T-helper 2 cell treated with Interferon-gamma antibody and Interleukin-4, amounts not matched to agents 5 μg/mL and 100 μg/mL, for 36 hours (primary cell): ENCODE measurements around the gene PPARA.

Source experiments
- DNase-seq: peaks from one replicate; pipeline ENCODE4 v3.0.0; 2021; ENCODE audit warnings: low spot score
- H3K27ac Mint-ChIP-seq: one replicate; pipeline ENCODE4 v1.8.0; 2021; ENCODE audit warnings: mild to moderate bottlenecking, mixed read lengths
- H3K27me3 Mint-ChIP-seq: one replicate; pipeline ENCODE4 v1.8.0; 2021; ENCODE audit warnings: low read depth, mixed read lengths
- H3K36me3 Mint-ChIP-seq: one replicate; pipeline ENCODE4 v1.8.0; 2021; ENCODE audit warnings: low read depth, mixed read lengths
- H3K4me1 Mint-ChIP-seq: one replicate; pipeline ENCODE4 v1.8.0; 2021; ENCODE audit warnings: low read depth, mixed read lengths
- H3K4me3 Mint-ChIP-seq: one replicate; pipeline ENCODE4 v1.8.0; 2022; ENCODE audit warnings: mild to moderate bottlenecking, moderate library complexity, mixed read lengths
- H3K9me3 Mint-ChIP-seq: one replicate; pipeline ENCODE4 v1.8.0; 2021; ENCODE audit warnings: mixed read lengths

The PPARA gene

DNA sequence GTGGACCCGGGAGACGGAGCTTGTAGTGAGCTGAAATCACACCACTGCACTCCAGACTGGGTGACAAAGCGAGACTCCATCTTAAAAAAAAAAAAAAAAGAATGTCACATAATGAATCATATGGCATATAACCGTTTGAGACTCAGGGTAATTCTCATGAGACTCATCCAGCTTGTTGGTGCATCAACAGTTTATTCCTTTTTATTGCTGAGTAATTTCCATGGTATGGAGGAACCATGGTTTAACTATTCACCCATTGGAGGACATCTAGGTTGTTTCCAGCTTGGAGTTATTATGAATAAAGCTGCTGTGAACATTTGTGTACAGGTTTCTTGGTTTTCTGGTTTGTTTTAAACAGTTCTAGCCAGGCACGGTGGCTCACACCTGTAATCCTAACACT lies 25.3 kb downstream of the PPARA start:
- DNase-seq, result no peak
- no peak overlapping the region for H3K27ac Mint-ChIP-seq
- H3K27me3 Mint-ChIP-seq, result no peaks in the 10 kb centered on the region
- peaks cover 22% of the 10 kb centered on the region for H3K9me3 Mint-ChIP-seq
- H3K4me3 Mint-ChIP-seq, result no peak overlapping the region
- peaks cover 23% of the 10 kb centered on the region for H3K36me3 Mint-ChIP-seq
- peaks cover 6% of the 10 kb centered on the region for H3K4me1 Mint-ChIP-seq

- DNase-seq, result no peak
- peaks cover 31% of the 10 kb centered on the region for H3K9me3 Mint-ChIP-seq
- no peaks in the 10 kb centered on the region for H3K27me3 Mint-ChIP-seq
- peaks cover 32% of the 10 kb centered on the region for H3K36me3 Mint-ChIP-seq
- peaks cover 3% of the 10 kb centered on the region for H3K4me1 Mint-ChIP-seq
- no peak overlapping the region for H3K27ac Mint-ChIP-seq
- H3K4me3 Mint-ChIP-seq, result no peak overlapping the region
Measured at GRCh38 chr22:46176508-46177003, 26.2 kb downstream of the PPARA start.

GRCh38 chr22:46178755-46179505 lies 28.6 kb downstream of the PPARA start:
- peaks cover 39% of the 10 kb centered on the region for H3K36me3 Mint-ChIP-seq
- no peaks in the 10 kb centered on the region for H3K4me1 Mint-ChIP-seq
- H3K4me3 Mint-ChIP-seq, result no peak overlapping the region
- no peaks in the 10 kb centered on the region for H3K27me3 Mint-ChIP-seq
- peaks cover 34% of the 10 kb centered on the region for H3K9me3 Mint-ChIP-seq
- H3K27ac Mint-ChIP-seq, result no peak overlapping the region
- DNase-seq, result no peak

GRCh38 chr22:46179748-46180147 lies 29.4 kb downstream of the PPARA start:
- peaks cover 39% of the 10 kb centered on the region for H3K36me3 Mint-ChIP-seq
- no peak overlapping the region for H3K4me3 Mint-ChIP-seq
- peaks cover 34% of the 10 kb centered on the region for H3K9me3 Mint-ChIP-seq
- no peak overlapping the region for H3K27ac Mint-ChIP-seq
- no peak for DNase-seq
- H3K27me3 Mint-ChIP-seq, result no peaks in the 10 kb centered on the region
- no peaks in the 10 kb centered on the region for H3K4me1 Mint-ChIP-seq

GRCh38 chr22:46180370-46181137 lies 30.2 kb downstream of the PPARA start:
- H3K4me1 Mint-ChIP-seq, result no peaks in the 10 kb centered on the region
- H3K27ac Mint-ChIP-seq, result no peak overlapping the region
- H3K36me3 Mint-ChIP-seq, result peaks cover 43% of the 10 kb centered on the region
- H3K27me3 Mint-ChIP-seq, result no peaks in the 10 kb centered on the region
- H3K9me3 Mint-ChIP-seq, result peaks cover 34% of the 10 kb centered on the region
- H3K4me3 Mint-ChIP-seq, result no peak overlapping the region
- DNase-seq, result no peak

GRCh38 chr22:46183733-46184132 lies 33.4 kb downstream of the PPARA start:
- H3K36me3 Mint-ChIP-seq, result peaks cover 31% of the 10 kb centered on the region
- H3K27me3 Mint-ChIP-seq, result no peaks in the 10 kb centered on the region
- H3K4me1 Mint-ChIP-seq, result no peaks in the 10 kb centered on the region
- no peak for DNase-seq
- H3K4me3 Mint-ChIP-seq, result no peak overlapping the region
- no peak overlapping the region for H3K27ac Mint-ChIP-seq
- H3K9me3 Mint-ChIP-seq, result peaks cover 28% of the 10 kb centered on the region

GRCh38 chr22:46185283-46185682 lies 35.0 kb downstream of the PPARA start:
- Mint-ChIP-seq H3K27me3 (no peaks in the 10 kb centered on the region), H3K9me3 (peaks cover 16% of the 10 kb centered on the region), H3K27ac (no peak overlapping the region), H3K4me1 (no peaks in the 10 kb centered on the region), H3K4me3 (no peak overlapping the region), H3K36me3 (peaks cover 23% of the 10 kb centered on the region)
- DNase-seq, result no peak

GRCh38 chr22:46187862-46188261 lies 37.5 kb downstream of the PPARA start:
- Mint-ChIP-seq H3K36me3 (peaks cover 7% of the 10 kb centered on the region), H3K4me3 (no peak overlapping the region), H3K27me3 (no peaks in the 10 kb centered on the region), H3K27ac (no peak overlapping the region), H3K9me3 (no peaks in the 10 kb centered on the region), H3K4me1 (no peaks in the 10 kb centered on the region)
- DNase-seq, result no peak

GRCh38 chr22:46192210-46192993 lies 42.1 kb downstream of the PPARA start:
- H3K9me3 Mint-ChIP-seq, result no peaks in the 10 kb centered on the region
- no peak overlapping the region for H3K27ac Mint-ChIP-seq
- no peaks in the 10 kb centered on the region for H3K27me3 Mint-ChIP-seq
- no peaks in the 10 kb centered on the region for H3K4me1 Mint-ChIP-seq
- H3K4me3 Mint-ChIP-seq, result no peak overlapping the region
- no peaks in the 10 kb centered on the region for H3K36me3 Mint-ChIP-seq
- DNase-seq, result no peak

DNA sequence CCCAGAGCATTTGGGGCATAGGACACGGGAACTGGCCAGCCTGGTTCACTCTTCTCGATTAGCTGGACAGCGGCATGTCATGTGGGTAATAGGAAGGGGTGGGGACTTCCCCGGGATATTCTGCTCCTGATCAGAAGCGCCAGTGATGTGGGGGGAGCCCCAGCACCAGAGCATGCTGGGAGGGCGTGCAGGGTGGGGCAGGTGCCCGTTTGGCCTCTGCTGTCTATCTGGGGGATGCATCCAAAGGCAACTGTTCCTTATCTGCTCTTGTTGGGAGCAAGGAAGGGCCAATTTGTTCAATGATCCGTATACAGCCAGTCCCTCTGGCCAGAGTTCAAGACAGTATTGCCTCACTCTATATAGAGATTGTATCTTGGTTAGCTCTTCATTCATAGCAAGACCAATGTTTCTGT lies 43.6 kb downstream of the PPARA start:
- no peak for DNase-seq
- no peaks in the 10 kb centered on the region for H3K4me1 Mint-ChIP-seq
- no peaks in the 10 kb centered on the region for H3K9me3 Mint-ChIP-seq
- H3K36me3 Mint-ChIP-seq, result peaks cover under 1% of the 10 kb centered on the region
- no peak overlapping the region for H3K27ac Mint-ChIP-seq
- no peak overlapping the region for H3K4me3 Mint-ChIP-seq
- H3K27me3 Mint-ChIP-seq, result no peaks in the 10 kb centered on the region

DNA sequence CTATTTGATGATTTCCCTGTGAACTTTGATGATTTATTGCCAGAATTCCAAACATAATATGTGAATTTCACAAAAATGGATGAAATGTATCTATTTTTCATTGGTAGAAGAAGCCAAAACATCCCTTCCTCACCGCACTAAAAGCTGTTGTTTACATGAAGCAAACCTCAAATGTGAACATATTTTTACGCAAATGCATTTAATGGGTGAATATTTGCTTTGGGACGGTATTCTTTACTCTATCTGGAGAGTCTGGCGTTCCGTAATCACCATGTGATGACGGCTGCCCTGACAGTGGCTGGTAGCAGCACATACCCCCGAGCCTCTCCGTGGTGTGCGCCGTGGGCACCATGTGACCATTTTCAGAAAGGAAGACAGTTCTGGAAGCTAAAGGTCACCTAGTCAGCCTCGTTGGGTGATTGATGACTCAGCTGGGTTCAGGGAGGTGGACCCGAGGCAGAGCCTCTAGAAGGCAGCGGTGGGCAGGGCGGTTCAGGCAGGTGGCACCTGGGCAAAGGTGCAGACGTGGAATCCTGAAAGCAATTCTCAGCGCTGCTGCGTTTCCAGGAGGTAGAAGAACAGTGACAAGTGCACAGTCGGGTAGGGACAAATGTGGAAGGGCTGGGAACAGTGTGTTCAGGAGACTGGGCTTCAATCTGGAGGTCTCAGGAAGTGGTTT lies 45.3 kb downstream of the PPARA start:
- Mint-ChIP-seq H3K27ac (no peak overlapping the region), H3K9me3 (no peaks in the 10 kb centered on the region), H3K36me3 (peaks cover 2% of the 10 kb centered on the region), H3K27me3 (no peaks in the 10 kb centered on the region), H3K4me3 (no peak overlapping the region), H3K4me1 (no peaks in the 10 kb centered on the region)
- no peak for DNase-seq

GRCh38 chr22:46196278-46196677 lies 46.0 kb downstream of the PPARA start:
- no peak for DNase-seq
- Mint-ChIP-seq H3K36me3 (peaks cover 2% of the 10 kb centered on the region), H3K4me3 (no peak overlapping the region), H3K4me1 (no peaks in the 10 kb centered on the region), H3K27ac (no peak overlapping the region), H3K27me3 (no peaks in the 10 kb centered on the region), H3K9me3 (no peaks in the 10 kb centered on the region)

DNA sequence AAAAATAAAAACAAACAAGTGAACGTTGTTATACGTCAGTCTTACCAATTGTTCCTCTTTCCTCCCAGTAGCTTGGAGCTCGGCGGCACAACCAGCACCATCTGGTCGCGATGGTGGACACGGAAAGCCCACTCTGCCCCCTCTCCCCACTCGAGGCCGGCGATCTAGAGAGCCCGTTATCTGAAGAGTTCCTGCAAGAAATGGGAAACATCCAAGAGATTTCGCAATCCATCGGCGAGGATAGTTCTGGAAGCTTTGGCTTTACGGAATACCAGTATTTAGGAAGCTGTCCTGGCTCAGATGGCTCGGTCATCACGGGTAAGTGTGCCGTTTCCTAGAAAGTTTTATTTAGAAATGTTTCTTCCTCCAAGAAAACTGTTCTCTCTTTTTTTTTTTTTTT lies 47.9 kb downstream of the PPARA start:
- H3K27me3 Mint-ChIP-seq, result no peaks in the 10 kb centered on the region
- no peak overlapping the region for H3K4me3 Mint-ChIP-seq
- H3K27ac Mint-ChIP-seq, result no peak overlapping the region
- no peaks in the 10 kb centered on the region for H3K4me1 Mint-ChIP-seq
- no peaks in the 10 kb centered on the region for H3K9me3 Mint-ChIP-seq
- peaks cover 2% of the 10 kb centered on the region for H3K36me3 Mint-ChIP-seq
- no peak for DNase-seq
